Smooth muscle cell (in vitro differentiated cells): ENCODE results near the gene TSPAN12. TPM values are rescaled to one million over a fixed set of nuclear protein-coding genes. Genes with fewer than 3 reads are reported as not detected.

Experiments used
- DNase-seq: peaks from one replicate; lab custom pipeline; 2025; ENCODE audit not compliant: unreplicated experiment; lab: John Stamatoyannopoulos, UW
- H2AFZ ChIP-seq: fragments of 200-600 bp; sonication (generic); 2 replicates; pipeline ENCODE4 v1.6.0; 2016; ENCODE audit warnings: antibody characterized with exemption, low read depth, mild to moderate bottlenecking
- H3F3A ChIP-seq: fragments of 200-600 bp; sonication (generic); 2 replicates; pipeline ENCODE4 v1.6.0; 2017; ENCODE audit warnings: antibody characterized with exemption, low read depth
- H3K27ac ChIP-seq: fragments of 200-600 bp; sonication (generic); 2 replicates; pipeline ENCODE4 v1.5.1; 2016; ENCODE audit warnings: low read depth, mild to moderate bottlenecking
- H3K27me3 ChIP-seq: fragments of 200-600 bp; sonication (generic); 2 replicates; pipeline ENCODE4 v1.6.1; 2016; ENCODE audit warnings: low read depth, mild to moderate bottlenecking
- H3K36me3 ChIP-seq: fragments of 200-600 bp; sonication (generic); 2 replicates; pipeline ENCODE4 v1.5.1; 2016; ENCODE audit warnings: low read depth
- H3K4me1 ChIP-seq: fragments of 200-600 bp; sonication (generic); 2 replicates; pipeline ENCODE4 v1.5.1; 2016; ENCODE audit warnings: low read depth
- H3K4me2 ChIP-seq: fragments of 200-600 bp; sonication (generic); 2 replicates; pipeline ENCODE4 v1.6.0; 2016; ENCODE audit warnings: mild to moderate bottlenecking
- H3K4me3 ChIP-seq: fragments of 200-600 bp; sonication (generic); 2 replicates; pipeline ENCODE4 v1.5.1; 2016; ENCODE audit warnings: mild to moderate bottlenecking
- H3K79me2 ChIP-seq: fragments of 200-600 bp; sonication (generic); 2 replicates; pipeline ENCODE4 v1.6.0; 2016; ENCODE audit warnings: low read depth, mild to moderate bottlenecking
- H3K9ac ChIP-seq: fragments of 200-600 bp; sonication (generic); 2 replicates; pipeline ENCODE4 v1.6.0; 2016; ENCODE audit warnings: low read depth
- H3K9me3 ChIP-seq: fragments of 200-600 bp; sonication (generic); replicated peaks from 2 replicates; pipeline ENCODE4 v1.5.1; 2016; ENCODE audit warnings: low read depth
- H4K20me1 ChIP-seq: fragments of 200-600 bp; sonication (generic); 2 replicates; pipeline ENCODE4 v1.6.0; 2016; ENCODE audit warnings: low read depth
- CTCF ChIP-seq: fragments of 200-600 bp; sonication (generic); IDR thresholded peaks from 2 replicates; pipeline ENCODE4 v1.5.1; 2017; ENCODE audit warnings: borderline replicate concordance, mild to moderate bottlenecking, antibody characterized with exemption; ENCODE audit not compliant: insufficient read depth, poor library complexity, severe bottlenecking
- WGBS: methylation state at CpG from one replicate; pipeline ENCODE4 v1.1.7; 2016; ENCODE audit warnings: low lambda C conversion rate; 5-methylcytosine and 5-hydroxymethylcytosine counted together
- polyA plus RNA-seq: library from polyadenylated mRNA; unstranded; fragments of >200 nt; fragmentation: Nextera tagmentation; extraction: Ambion mirVana; gene quantifications from 2 replicates; pipeline ENCODE4 v1.2.1, GENCODE V29; 2016
- total RNA-seq: library from RNA; depleted of rRNA; stranded (reverse); fragments of >200 nt; gene quantifications from 2 replicates; pipeline ENCODE4 v1.2.3, GENCODE V29; 2014

The TSPAN12 gene
- total and polyA plus RNA-seq, 2 experiments from 2014 or later = 3.7 to 5.8 TPM

GRCh38 chr7:120837599-120837998, 20.3 kb downstream of the TSPAN12 start:
- H3K27me3 ChIP-seq = no peaks in the 10 kb centered on the region
- no peak overlapping the region for H3K9ac ChIP-seq
- H4K20me1 ChIP-seq = no peaks in the 10 kb centered on the region
- WGBS = 95% methylated on average over 4 of the region's 4 CpGs
- no peak overlapping the region for H3K4me3 ChIP-seq
- H3K4me2 ChIP-seq = no peak overlapping the region
- no peak for DNase-seq
- H3F3A ChIP-seq = no peaks in the 10 kb centered on the region
- H2AFZ ChIP-seq = no peak overlapping the region
- no peaks in the 10 kb centered on the region for H3K4me1 ChIP-seq
- no peak overlapping the region for H3K27ac ChIP-seq
- no peaks in the 10 kb centered on the region for H3K36me3 ChIP-seq
- H3K79me2 ChIP-seq = no peaks in the 10 kb centered on the region
- H3K9me3 ChIP-seq = no peaks in the 10 kb centered on the region
- no peak for TF ChIP-seq CTCF

GRCh38 chr7:120836556-120837115, 21.3 kb downstream of the TSPAN12 start:
- Histone ChIP-seq H3K4me1 (no peaks in the 10 kb centered on the region), H3K79me2 (no peaks in the 10 kb centered on the region), H3F3A (no peaks in the 10 kb centered on the region), H3K9me3 (no peaks in the 10 kb centered on the region), H3K4me2 (no peak overlapping the region), H3K27me3 (no peaks in the 10 kb centered on the region), H3K27ac (no peak overlapping the region), H3K4me3 (no peak overlapping the region), H3K9ac (no peak overlapping the region), H4K20me1 (no peaks in the 10 kb centered on the region), H3K36me3 (no peaks in the 10 kb centered on the region), H2AFZ (no peak overlapping the region)
- WGBS = 86% methylated on average over 1 of the region's 1 CpG
- TF ChIP-seq CTCF = no peak
- DNase-seq = no peak

GRCh38 chr7:120834726-120835125, 23.2 kb downstream of the TSPAN12 start:
- no peak for DNase-seq
- Histone ChIP-seq H3K36me3 (no peaks in the 10 kb centered on the region), H3K4me3 (no peak overlapping the region), H3K9ac (no peak overlapping the region), H3F3A (no peaks in the 10 kb centered on the region), H3K27me3 (no peaks in the 10 kb centered on the region), H3K9me3 (no peaks in the 10 kb centered on the region), H3K4me2 (no peak overlapping the region), H2AFZ (no peak overlapping the region), H3K79me2 (no peaks in the 10 kb centered on the region), H3K4me1 (no peaks in the 10 kb centered on the region), H4K20me1 (no peaks in the 10 kb centered on the region), H3K27ac (no peak overlapping the region)
- WGBS = 96% methylated on average over 2 of the region's 2 CpGs
- TF ChIP-seq CTCF = no peak

GRCh38 chr7:120833546-120833945, 24.4 kb downstream of the TSPAN12 start:
- DNase-seq = no peak
- Histone ChIP-seq H3K36me3 (no peaks in the 10 kb centered on the region), H3F3A (no peaks in the 10 kb centered on the region), H3K27me3 (no peaks in the 10 kb centered on the region), H4K20me1 (no peaks in the 10 kb centered on the region), H3K9ac (no peak overlapping the region), H3K79me2 (no peaks in the 10 kb centered on the region), H3K27ac (no peak overlapping the region), H3K9me3 (no peaks in the 10 kb centered on the region), H3K4me2 (no peak overlapping the region), H3K4me3 (no peak overlapping the region), H3K4me1 (no peaks in the 10 kb centered on the region), H2AFZ (no peak overlapping the region)
- WGBS = 54% methylated on average over 2 of the region's 2 CpGs
- TF ChIP-seq CTCF = no peak
